ENCODE data around the gene NFE2. TPM values are rescaled to one million over a fixed set of nuclear protein-coding genes. Genes with fewer than 3 reads are reported as not detected.

The NFE2 gene
- total RNA-seq, 1 experiment from 2014 or later, result not detected

GRCh38 chr12:54337854-54338650 is 37.2 kb upstream of the NFE2 start:
- Histone ChIP-seq H3K27ac (ENCODE audit: low read depth, low read length, poor library complexity, severe bottlenecking) (no peak overlapping the region), H3K4me1 (ENCODE audit: insufficient read depth, low read length, poor library complexity, severe bottlenecking) (peaks cover 11% of the 10 kb centered on the region), H3K9me3 (ENCODE audit: low read depth, low read length, poor library complexity, severe bottlenecking) (no peaks in the 10 kb centered on the region), H3K27me3 (replicated peaks; ENCODE audit: insufficient read depth, low read depth, low read length, poor library complexity) (no peaks in the 10 kb centered on the region), H3K36me3 (ENCODE audit: insufficient read depth, low read length, poor library complexity, severe bottlenecking) (peaks cover 23% of the 10 kb centered on the region), H3K4me3 (ENCODE audit: low read depth, low read length, poor library complexity, severe bottlenecking) (no peak overlapping the region)
- no TSS peak for BruUV-seq (replicated peaks)
- intact Hi-C loops (cut with micrococcal nuclease; ENCODE audit: unreplicated experiment), result loop anchor here (2.0 kb wide), 1 partner anchor 31 kb away; no protein-coding TSS in a partner anchor
- TF ChIP-seq CTCF (conservative IDR thresholded peaks at IDR 0.05; ENCODE audit: low read depth, low read length) (no peak), EZH2 (IDR thresholded peaks at IDR 0.05; ENCODE audit: borderline replicate concordance, low read depth, low read length, poor library complexity, severe bottlenecking) (no peak)
- ChIA-PET CTCF (interaction anchor here (0.6 kb wide), 2 partner anchors 31 to 86 kb away, joined by 3 read pairs; no protein-coding TSS in a partner anchor), POLR2A (ENCODE audit: low non-redundant PET) (no interaction called here)
- DNase-seq (ENCODE audit: low spot score), result no peak

- no peak overlapping the region for H3K4me3 ChIP-seq (ENCODE audit: low read depth, low read length, poor library complexity, severe bottlenecking)
- no peaks in the 10 kb centered on the region for H3K27me3 ChIP-seq (replicated peaks; ENCODE audit: insufficient read depth, low read depth, low read length, poor library complexity)
- BruUV-seq (replicated peaks), result no TSS peak
- H3K9me3 ChIP-seq (ENCODE audit: low read depth, low read length, poor library complexity, severe bottlenecking), result no peaks in the 10 kb centered on the region
- H3K27ac ChIP-seq (ENCODE audit: low read depth, low read length, poor library complexity, severe bottlenecking), result no peak overlapping the region
- H3K36me3 ChIP-seq (ENCODE audit: insufficient read depth, low read length, poor library complexity, severe bottlenecking), result peaks cover 16% of the 10 kb centered on the region
- no peak for TF ChIP-seq EZH2 (IDR thresholded peaks at IDR 0.05; ENCODE audit: borderline replicate concordance, low read depth, low read length, poor library complexity, severe bottlenecking)
- TF ChIP-seq CTCF (conservative IDR thresholded peaks at IDR 0.05; ENCODE audit: low read depth, low read length), result no peak
- CTCF ChIA-PET, result interaction anchor here (0.6 to 1.2 kb wide), 3 partner anchors 31 to 373 kb away, joined by 3 to 6 read pairs (median 3); no protein-coding TSS in a partner anchor
- peaks cover 11% of the 10 kb centered on the region for H3K4me1 ChIP-seq (ENCODE audit: insufficient read depth, low read length, poor library complexity, severe bottlenecking)
- DNase-seq (ENCODE audit: low spot score), result no peak
- POLR2A ChIA-PET (ENCODE audit: low non-redundant PET), result interaction anchor here (0.5 kb wide), 1 partner anchor 109 kb away, joined by 3 read pairs; no protein-coding TSS in a partner anchor
- intact Hi-C loops (cut with micrococcal nuclease; ENCODE audit: unreplicated experiment), result loop anchor here (2.0 kb wide), 1 partner anchor 31 kb away; no protein-coding TSS in a partner anchor
Observed at GRCh38 chr12:54337280-54337842, 36.5 kb upstream of the NFE2 start.

- intact Hi-C loops (cut with micrococcal nuclease; ENCODE audit: unreplicated experiment), result no loop called here
Observed at GRCh38 chr12:54333420-54334034, 32.7 kb upstream of the NFE2 start.

More at GRCh38 chr12:54333420-54334034, 32.7 kb upstream of the NFE2 start:
- Histone ChIP-seq H3K9me3 (ENCODE audit: low read depth, low read length, poor library complexity, severe bottlenecking) (no peaks in the 10 kb centered on the region), H3K27ac (ENCODE audit: low read depth, low read length, poor library complexity, severe bottlenecking) (no peak overlapping the region), H3K4me1 (ENCODE audit: insufficient read depth, low read length, poor library complexity, severe bottlenecking) (peaks cover 11% of the 10 kb centered on the region), H3K27me3 (replicated peaks; ENCODE audit: insufficient read depth, low read depth, low read length, poor library complexity) (no peaks in the 10 kb centered on the region), H3K4me3 (ENCODE audit: low read depth, low read length, poor library complexity, severe bottlenecking) (no peak overlapping the region), H3K36me3 (ENCODE audit: insufficient read depth, low read length, poor library complexity, severe bottlenecking) (peaks cover 6% of the 10 kb centered on the region)
- ChIA-PET POLR2A (ENCODE audit: low non-redundant PET) (no interaction called here), CTCF (interaction anchor here (1.2 kb wide), 1 partner anchor 66 kb away, joined by 3 read pairs; no protein-coding TSS in a partner anchor)
- no peak for TF ChIP-seq EZH2 (IDR thresholded peaks at IDR 0.05; ENCODE audit: borderline replicate concordance, low read depth, low read length, poor library complexity, severe bottlenecking)
- no peak for TF ChIP-seq CTCF (conservative IDR thresholded peaks at IDR 0.05; ENCODE audit: low read depth, low read length)
- no peak for DNase-seq (ENCODE audit: low spot score)
- BruUV-seq (replicated peaks), result no TSS peak

All from A673 (cell line).